A549 treated with ZK216348 at 1 μM for 4 hours (cell line): ENCODE measurements around the gene MKRN2OS. TPM values are rescaled to one million over a fixed set of nuclear protein-coding genes. Genes with fewer than 3 reads are reported as not detected.

Experiments
- total RNA-seq: library from RNA; stranded (reverse); fragments of 200-300 nt; extraction: Qiagen RNA extraction; gene quantifications from 5 replicates; pipeline ENCODE4 v1.2.3, GENCODE V29; 2022; ENCODE audit warnings: low read depth

The MKRN2OS gene, protein sequence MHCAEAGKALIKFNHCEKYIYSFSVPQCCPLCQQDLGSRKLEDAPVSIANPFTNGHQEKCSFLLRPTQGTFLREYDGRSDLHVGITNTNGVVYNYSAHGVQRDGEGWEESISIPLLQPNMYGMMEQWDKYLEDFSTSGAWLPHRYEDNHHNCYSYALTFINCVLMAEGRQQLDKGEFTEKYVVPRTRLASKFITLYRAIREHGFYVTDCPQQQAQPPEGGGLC
- not detected in 5 replicates for total RNA-seq

DNA sequence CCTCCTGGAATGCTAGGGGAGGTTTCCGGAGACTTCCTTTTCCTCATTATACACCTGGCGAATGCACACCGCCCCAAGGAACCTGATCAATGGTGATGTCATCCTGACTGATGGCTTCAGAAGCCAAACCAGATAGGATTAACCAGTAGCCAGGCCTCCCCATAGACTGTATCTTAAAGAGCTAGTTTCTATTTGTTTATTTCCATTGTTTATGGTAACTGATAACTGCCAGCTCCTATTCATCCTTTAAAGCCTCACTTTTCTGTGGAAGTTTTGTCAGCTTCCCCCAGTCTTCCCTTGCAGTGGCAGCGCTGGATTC lies at the start of gene MKRN2OS:
MKRN2OS (minus strand) TSS at position 27 of the 319 bp plus-strand sequence. CDS start 35 bp downstream, outside the sequence.

DNA sequence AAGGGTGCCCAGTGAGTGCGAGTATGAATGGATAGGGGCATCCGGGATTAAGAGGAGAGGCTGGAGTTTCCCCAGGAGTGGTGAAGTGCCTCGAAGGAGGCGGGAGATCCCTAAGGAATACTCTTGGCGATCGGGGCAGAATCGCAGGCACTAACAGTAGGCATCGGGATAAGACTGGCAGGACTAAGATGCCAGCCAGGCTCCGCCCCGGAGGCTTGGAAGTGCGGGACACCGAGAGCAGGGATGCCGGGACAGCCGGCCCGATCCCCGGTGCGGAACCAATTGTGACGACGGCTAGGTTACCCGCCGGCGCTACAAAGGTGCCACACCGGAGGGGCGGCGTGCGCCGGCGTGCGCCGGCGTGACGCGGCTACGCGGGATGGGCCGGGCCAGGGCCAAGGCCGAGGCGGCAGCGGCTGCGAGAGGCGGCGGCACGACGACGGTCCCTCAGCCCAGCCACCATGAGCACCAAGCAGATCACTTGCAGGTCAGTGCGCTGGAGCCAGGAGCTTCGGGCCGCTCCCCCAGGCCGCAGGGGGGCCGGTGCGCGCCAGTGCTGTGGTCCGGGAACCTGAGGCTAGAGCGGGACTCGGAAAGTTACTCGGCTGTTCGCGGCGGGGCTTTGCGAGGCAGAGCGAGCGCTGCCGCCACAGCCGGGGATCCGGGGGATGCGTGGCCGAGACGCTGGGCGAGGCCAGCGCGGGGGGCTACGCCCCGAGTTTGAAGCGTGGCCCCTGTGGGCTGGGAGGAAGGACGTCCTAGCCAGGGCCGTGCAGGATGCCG lies 11.6 kb upstream of the MKRN2OS start, which contains the start of gene MKRN2:
MKRN2 (plus strand) TSS at position 398 of the 783 bp plus-strand sequence; CDS start at position 462, 64 bp downstream.

Other genes with a start within 250 kb of the MKRN2OS start
- 17.2 to 20.9 TPM (median 18.7 TPM) in 5 replicates for gene TSEN2, start 61.0 kb downstream of the MKRN2OS start, total RNA-seq
- gene MKRN2, start 11.6 kb upstream of the MKRN2OS start, total RNA-seq, result 20.5 to 27.1 TPM (median 24.5 TPM) in 5 replicates
- 55.9 to 65.4 TPM (median 61.8 TPM) in 5 replicates for gene RAF1, start 118.6 kb upstream of the MKRN2OS start, total RNA-seq
- gene TMEM40, start 213.8 kb upstream of the MKRN2OS start, total RNA-seq, result 0.12 to 0.81 TPM (median 0.40 TPM) in 4 of 5 replicates, not detected in the other